Measurements from ENCODE around the gene SNAI3. TPM values are rescaled to one million over a fixed set of nuclear protein-coding genes. Genes with fewer than 3 reads are reported as not detected.

Gene SNAI3
- total and polyA plus RNA-seq, 7 experiments from 2014 or later = 2.7 to 13.5 (median 6.5) TPM

DNA sequence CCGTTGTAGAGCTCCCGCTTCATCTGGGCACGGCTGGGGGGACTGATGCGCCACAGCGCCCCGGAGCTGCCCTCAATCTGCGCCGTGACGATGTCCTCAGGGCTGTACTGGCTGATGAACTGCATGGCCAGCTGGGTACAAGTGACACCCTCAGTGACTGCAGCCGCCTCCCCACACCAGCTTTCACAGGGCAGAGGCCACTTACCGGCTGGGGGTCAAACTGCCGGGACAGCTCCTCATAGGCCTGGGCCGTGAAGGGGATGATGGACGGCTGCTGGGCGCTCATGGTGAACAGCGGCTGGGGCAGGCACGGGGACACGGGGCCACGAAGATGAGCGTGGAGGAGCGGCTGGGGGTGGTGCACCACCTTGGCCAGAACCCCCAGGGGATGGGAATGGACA lies 30.3 kb upstream of the SNAI3 start:
- no peak overlapping the region for H3K4me3 ChIP-seq (ENCODE audit: low read length)
- H3K27ac Mint-ChIP-seq = no peak overlapping the region
- H3K36me3 ChIP-seq (ENCODE audit: control insufficient read depth in 2 of 3, insufficient read depth in 3 of 3, low read length in 3 of 3) = peaks cover 4 to 85% (median 12%) of the 10 kb centered on the region in 3 experiments
- no peaks in the 10 kb centered on the region for H3K4me1 Mint-ChIP-seq
- H3K36me3 Mint-ChIP-seq = peaks cover 0 to 16% (median 6%) of the 10 kb centered on the region in 5 donors
- no peaks in the 10 kb centered on the region for H3K9me3 ChIP-seq (ENCODE audit: control insufficient read depth in 2 of 3, low read length in 3 of 3)
- no peak overlapping the region for H3K27ac ChIP-seq (ENCODE audit: low read depth, low read length)
- peaks cover 0 to 2% (median 0%) of the 10 kb centered on the region in 11 donors for H3K9me3 Mint-ChIP-seq
- no peaks in the 10 kb centered on the region for H3K4me1 ChIP-seq (ENCODE audit: control insufficient read depth in 2 of 2, insufficient read depth in 2 of 2, low read length in 2 of 2)
- no peaks in the 10 kb centered on the region for H3K27me3 ChIP-seq (ENCODE audit: control insufficient read depth in 2 of 2, insufficient read depth in 2 of 2, low read length in 2 of 2)
- no peak overlapping the region for H3K4me3 Mint-ChIP-seq
- intact Hi-C loops (cut with micrococcal nuclease) = no loop called here
- DNase-seq (no peak), ATAC-seq (no peak)
- POLR2A ChIA-PET = interaction anchor here (1.6 kb wide), 1 partner anchor 9 kb away, joined by 5 read pairs; no protein-coding TSS in a partner anchor
- no peaks in the 10 kb centered on the region for H3K27me3 Mint-ChIP-seq
- CTCF ChIA-PET = interaction anchor here (0.6 kb wide), 1 partner anchor 150 kb away, joined by 3 read pairs; no protein-coding TSS in a partner anchor

- Histone ChIP-seq H3K27ac (ENCODE audit: low read depth, low read length) (no peak overlapping the region), H3K4me1 (ENCODE audit: control insufficient read depth in 2 of 2, insufficient read depth in 2 of 2, low read length in 2 of 2) (no peaks in the 10 kb centered on the region), H3K9me3 (ENCODE audit: control insufficient read depth in 2 of 3, low read length in 3 of 3) (no peaks in the 10 kb centered on the region), H3K36me3 (ENCODE audit: control insufficient read depth in 2 of 3, insufficient read depth in 3 of 3, low read length in 3 of 3) (peaks cover 4 to 81% (median 12%) of the 10 kb centered on the region in 3 experiments), H3K4me3 (ENCODE audit: low read length) (no peak overlapping the region), H3K27me3 (ENCODE audit: control insufficient read depth in 2 of 2, insufficient read depth in 2 of 2, low read length in 2 of 2) (no peaks in the 10 kb centered on the region)
- ChIA-PET CTCF (interaction anchor here (0.6 kb wide), 1 partner anchor 151 kb away, joined by 3 read pairs; no protein-coding TSS in a partner anchor), POLR2A (interaction anchor here (1.6 kb wide), 1 partner anchor 9 kb away, joined by 5 read pairs; no protein-coding TSS in a partner anchor)
- Mint-ChIP-seq H3K27me3 (no peaks in the 10 kb centered on the region), H3K4me3 (no peak overlapping the region), H3K9me3 (peaks cover 0 to 2% (median 0%) of the 10 kb centered on the region in 11 donors), H3K27ac (no peak overlapping the region), H3K36me3 (peaks cover 0 to 16% (median 6%) of the 10 kb centered on the region in 5 donors), H3K4me1 (no peaks in the 10 kb centered on the region)
- intact Hi-C loops (cut with micrococcal nuclease) = no loop called here
- DNase-seq (no peak), ATAC-seq (no peak)
Observed at GRCh38 chr16:88716201-88716600, 29.9 kb upstream of the SNAI3 start.

DNA sequence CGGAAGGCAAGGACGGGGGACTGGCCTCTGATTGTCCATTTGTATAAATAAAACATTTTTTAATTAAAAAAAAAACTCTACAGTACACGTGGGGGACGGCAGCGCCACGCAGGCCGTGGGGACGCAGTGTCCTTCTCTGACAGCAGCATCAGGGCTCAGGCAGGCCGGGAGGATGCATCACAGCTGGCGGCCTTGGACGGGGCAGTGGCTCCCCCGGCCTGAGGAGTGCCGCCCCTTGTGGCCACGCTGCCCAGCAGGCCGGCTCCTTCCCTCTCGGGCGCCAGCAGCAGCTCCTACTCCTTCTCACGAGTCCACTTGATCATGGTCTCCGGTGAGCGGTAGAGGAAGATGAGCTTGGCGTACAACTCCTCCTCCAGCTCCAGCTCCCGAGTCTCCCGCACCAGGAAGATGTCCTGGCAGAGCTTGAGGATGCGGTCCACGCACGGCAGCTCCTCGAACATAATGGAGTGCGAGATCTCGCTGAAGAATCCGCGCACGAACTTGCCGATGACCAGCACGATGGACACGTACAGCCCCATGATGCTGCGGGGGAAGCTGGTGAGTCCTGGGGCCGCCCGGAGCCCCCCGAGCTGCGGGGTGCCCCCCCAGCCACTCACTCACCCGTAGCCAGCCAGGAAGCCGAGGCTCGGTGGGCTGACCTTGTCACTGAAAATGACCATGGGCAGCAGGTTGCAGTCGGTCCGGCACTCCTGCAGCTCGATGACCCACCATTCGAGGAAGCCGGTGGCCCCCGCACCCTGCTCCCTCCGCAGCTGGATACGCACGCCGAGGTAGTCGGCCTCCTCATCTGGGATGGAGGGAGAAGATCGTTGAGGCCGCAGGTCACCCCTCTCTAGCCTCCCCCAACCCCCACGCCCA lies 29.2 kb upstream of the SNAI3 start:
- H3K4me3 Mint-ChIP-seq = no peak overlapping the region
- H3K4me3 ChIP-seq (ENCODE audit: low read length) = no peak overlapping the region
- H3K9me3 ChIP-seq (ENCODE audit: control insufficient read depth in 2 of 3, low read length in 3 of 3) = no peaks in the 10 kb centered on the region
- peaks cover 4 to 78% (median 12%) of the 10 kb centered on the region in 3 experiments for H3K36me3 ChIP-seq (ENCODE audit: control insufficient read depth in 2 of 3, insufficient read depth in 3 of 3, low read length in 3 of 3)
- H3K27me3 ChIP-seq (ENCODE audit: control insufficient read depth in 2 of 2, insufficient read depth in 2 of 2, low read length in 2 of 2) = no peaks in the 10 kb centered on the region
- no peak for DNase-seq
- no peak overlapping the region for H3K27ac Mint-ChIP-seq
- CTCF ChIA-PET = interaction anchor here (0.6 kb wide), 1 partner anchor 151 kb away, joined by 3 read pairs; no protein-coding TSS in a partner anchor
- no peaks in the 10 kb centered on the region for H3K27me3 Mint-ChIP-seq
- H3K9me3 Mint-ChIP-seq = peaks cover 0 to 2% (median 0%) of the 10 kb centered on the region in 11 donors
- no peak for ATAC-seq
- POLR2A ChIA-PET = interaction anchor here (1.6 kb wide), 1 partner anchor 8 kb away, joined by 5 read pairs; no protein-coding TSS in a partner anchor
- no peak overlapping the region for H3K27ac ChIP-seq (ENCODE audit: low read depth, low read length)
- H3K4me1 Mint-ChIP-seq = peaks cover 0 to 5% (median 0%) of the 10 kb centered on the region in 7 donors
- peaks cover 0 to 16% (median 6%) of the 10 kb centered on the region in 5 donors for H3K36me3 Mint-ChIP-seq
- intact Hi-C loops (cut with micrococcal nuclease) = no loop called here
- H3K4me1 ChIP-seq (ENCODE audit: control insufficient read depth in 2 of 2, insufficient read depth in 2 of 2, low read length in 2 of 2) = no peaks in the 10 kb centered on the region

DNA sequence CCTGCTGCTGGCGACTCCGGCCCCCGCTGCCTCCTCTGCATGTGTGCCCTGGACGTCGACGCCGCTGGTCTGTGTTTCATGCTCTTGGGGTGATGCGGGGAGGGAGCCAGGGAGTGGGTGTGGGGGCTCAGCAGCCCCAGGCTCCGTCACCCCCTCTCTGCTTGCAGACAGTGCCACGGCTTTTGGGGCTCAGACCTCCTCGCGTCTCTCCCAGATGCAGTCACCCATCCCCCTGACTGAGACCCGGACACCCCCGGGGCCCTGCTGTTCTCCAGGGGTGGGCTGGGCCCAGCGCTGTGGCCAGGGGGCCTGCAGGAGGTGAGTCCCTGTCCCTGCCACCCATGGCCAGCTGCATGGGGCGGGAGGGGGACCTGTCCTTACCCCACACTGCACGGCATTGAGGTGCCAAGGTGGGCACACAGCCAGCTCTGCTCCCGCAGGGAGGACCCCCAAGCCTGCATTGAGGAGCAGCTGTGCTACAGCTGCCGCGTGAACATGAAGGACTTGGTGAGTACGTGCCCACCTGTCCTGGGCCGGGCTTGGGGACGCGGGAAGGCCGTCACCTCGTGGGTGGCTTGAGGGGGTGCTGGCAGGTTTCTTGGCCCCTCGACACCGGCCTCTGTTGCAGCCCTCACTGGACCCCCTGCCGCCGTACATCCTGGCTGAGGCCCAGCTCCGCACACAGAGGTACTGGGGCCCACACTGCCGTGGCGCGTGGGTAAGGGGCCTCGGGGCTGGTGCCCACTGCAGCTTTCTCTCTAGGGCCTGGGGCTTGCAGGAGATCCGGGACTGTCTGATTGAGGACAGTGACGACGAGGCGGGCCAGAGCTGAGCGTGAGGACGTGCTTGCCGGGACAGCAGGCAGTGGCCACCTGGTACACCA lies 28.4 kb upstream of the SNAI3 start:
- H3K36me3 ChIP-seq (ENCODE audit: control insufficient read depth in 2 of 3, insufficient read depth in 3 of 3, low read length in 3 of 3) = peaks cover 4 to 78% (median 12%) of the 10 kb centered on the region in 3 experiments
- POLR2A ChIA-PET = no interaction called here

DNA sequence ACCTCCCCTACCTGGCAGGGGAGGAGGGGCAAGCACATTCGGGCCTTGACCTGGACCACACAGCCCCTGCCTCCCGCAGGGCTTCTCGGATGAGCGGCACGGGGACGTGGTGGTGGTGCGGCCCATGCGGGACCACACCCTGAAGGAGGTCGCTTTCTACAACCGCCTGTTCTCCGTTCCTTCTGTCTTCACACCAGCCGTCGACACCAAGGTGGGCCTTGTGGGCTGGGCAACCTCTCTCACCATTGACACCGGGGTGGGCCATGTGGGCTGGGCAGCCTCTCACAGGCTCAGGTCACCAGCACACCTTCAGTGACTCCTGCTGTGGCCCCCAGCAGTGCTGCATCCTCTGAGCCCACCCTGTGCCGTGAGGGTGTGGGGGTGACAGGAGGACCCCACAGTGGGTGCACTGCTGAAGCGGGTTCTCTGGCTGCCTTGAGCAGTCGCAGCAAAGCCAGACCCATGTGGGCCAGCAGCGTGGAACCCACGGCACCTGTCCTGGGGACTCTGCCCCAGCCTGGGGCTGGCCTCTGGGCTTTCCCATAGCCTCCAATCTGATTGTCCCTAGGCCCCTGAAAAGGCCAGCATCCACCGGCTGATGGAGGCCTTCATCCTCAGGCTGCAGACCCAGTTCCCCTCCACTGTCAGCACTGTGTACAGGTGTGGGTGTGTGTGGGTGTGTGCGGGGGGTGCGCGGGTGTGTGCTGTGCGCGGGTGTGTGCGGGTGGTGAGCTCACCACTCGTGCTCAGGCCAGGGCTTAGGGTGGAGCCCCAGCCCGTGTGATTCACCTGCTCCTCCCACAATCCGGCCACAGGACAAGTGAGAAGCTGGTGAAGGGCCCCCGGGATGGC lies 27.5 kb upstream of the SNAI3 start:
- peaks cover 4 to 78% (median 12%) of the 10 kb centered on the region in 3 experiments for H3K36me3 ChIP-seq (ENCODE audit: control insufficient read depth in 2 of 3, insufficient read depth in 3 of 3, low read length in 3 of 3)
- H3K4me3 Mint-ChIP-seq = no peak overlapping the region
- intact Hi-C loops (cut with micrococcal nuclease) = no loop called here
- H3K27me3 Mint-ChIP-seq = no peaks in the 10 kb centered on the region
- peaks cover 0 to 2% (median 0%) of the 10 kb centered on the region in 11 donors for H3K9me3 Mint-ChIP-seq
- peaks cover 0 to 8% (median 0%) of the 10 kb centered on the region in 5 donors for H3K36me3 Mint-ChIP-seq
- H3K4me3 ChIP-seq (ENCODE audit: low read length) = no peak overlapping the region
- ATAC-seq (no peak), DNase-seq (no peak)
- H3K4me1 Mint-ChIP-seq = peaks cover 0 to 7% (median 0%) of the 10 kb centered on the region in 7 donors
- H3K27ac Mint-ChIP-seq = no peak overlapping the region
- H3K9me3 ChIP-seq (ENCODE audit: control insufficient read depth in 2 of 3, low read length in 3 of 3) = no peaks in the 10 kb centered on the region
- H3K4me1 ChIP-seq (ENCODE audit: control insufficient read depth in 2 of 2, insufficient read depth in 2 of 2, low read length in 2 of 2) = no peaks in the 10 kb centered on the region
- ChIA-PET CTCF (no interaction called here), POLR2A (no interaction called here)
- no peaks in the 10 kb centered on the region for H3K27me3 ChIP-seq (ENCODE audit: control insufficient read depth in 2 of 2, insufficient read depth in 2 of 2, low read length in 2 of 2)
- H3K27ac ChIP-seq (ENCODE audit: low read depth, low read length) = no peak overlapping the region

More for the DNA sequence above, 28.4 kb upstream of the SNAI3 start:
- H3K27ac Mint-ChIP-seq = no peak overlapping the region
- H3K4me3 Mint-ChIP-seq = no peak overlapping the region
- CTCF ChIA-PET = no interaction called here
- Histone ChIP-seq H3K27me3 (ENCODE audit: control insufficient read depth in 2 of 2, insufficient read depth in 2 of 2, low read length in 2 of 2) (no peaks in the 10 kb centered on the region), H3K4me1 (ENCODE audit: control insufficient read depth in 2 of 2, insufficient read depth in 2 of 2, low read length in 2 of 2) (no peaks in the 10 kb centered on the region), H3K27ac (ENCODE audit: low read depth, low read length) (no peak overlapping the region), H3K4me3 (ENCODE audit: low read length) (no peak overlapping the region), H3K9me3 (ENCODE audit: control insufficient read depth in 2 of 3, low read length in 3 of 3) (no peaks in the 10 kb centered on the region)
- ATAC-seq (no peak), DNase-seq (no peak)
- peaks cover 0 to 11% (median 2%) of the 10 kb centered on the region in 5 donors for H3K36me3 Mint-ChIP-seq
- intact Hi-C loops (cut with micrococcal nuclease) = no loop called here
- H3K4me1 Mint-ChIP-seq = peaks cover 0 to 5% (median 0%) of the 10 kb centered on the region in 7 donors
- peaks cover 0 to 2% (median 0%) of the 10 kb centered on the region in 11 donors for H3K9me3 Mint-ChIP-seq
- no peaks in the 10 kb centered on the region for H3K27me3 Mint-ChIP-seq
